Panc1 (cell line): Measurements from ENCODE around the gene CCL5. TPM values are rescaled to one million over a fixed set of nuclear protein-coding genes. Genes with fewer than 3 reads are reported as not detected.

Experiments used
- ATAC-seq: fragments of 200-7000 bp; cut with Tn5 transposase; 2 replicates; pipeline ENCODE4 v1.9.1; 2020; ENCODE audit warnings: mild to moderate bottlenecking, moderate library complexity
- BruUV-seq: library from RNA; stranded (reverse); fragments of 400-500 nt; replicated peaks from 2 replicates; lab custom pipeline; 2021; lab: Mats Ljungman, UMichigan
- CTCF ChIA-PET: fragments of 300-600 bp; sonication (Branson Sonifier 250); formaldehyde crosslinking; loops from one replicate; lab custom pipeline; 2022; ENCODE audit warnings: antibody characterized with exemption; lab: Charles Lee
- POLR2A ChIA-PET: fragments of 300-600 bp; sonication (Branson Sonifier 250); formaldehyde crosslinking; loops from one replicate; lab custom pipeline; 2022; ENCODE audit warnings: antibody characterized with exemption; lab: Charles Lee
- DNase-seq: peaks from one replicate; pipeline ENCODE4 v3.0.0-alpha.2; 2010; ENCODE audit warnings: low read depth, low spot score
- H3K27ac ChIP-seq: 2 replicates; pipeline ENCODE4 v1.5.1; 2011; ENCODE audit warnings: mild to moderate bottlenecking, low read length, inconsistent platforms
- H3K27me3 ChIP-seq: fragments of 200-500 bp; sonication (Bioruptor generic); 2 replicates; pipeline ENCODE4 v1.6.0; 2014; ENCODE audit warnings: low read length, inconsistent platforms; ENCODE audit not compliant: control insufficient read depth, insufficient read depth
- H3K36me3 ChIP-seq: fragments of 200-500 bp; sonication (Bioruptor generic); 2 replicates; pipeline ENCODE4 v1.5.1; 2014; ENCODE audit warnings: inconsistent platforms, mild to moderate bottlenecking, low read length, moderate library complexity; ENCODE audit not compliant: control insufficient read depth, insufficient read depth
- H3K4me1 ChIP-seq: 2 replicates; pipeline ENCODE4 v1.5.1; 2011; ENCODE audit warnings: inconsistent platforms, mild to moderate bottlenecking, low read length, moderate library complexity; ENCODE audit not compliant: control insufficient read depth, insufficient read depth
- H3K4me3 ChIP-seq, 2 experiments: 2 replicates each; pipeline ENCODE4 v1.5.1; 2011 to 2012; ENCODE audit warnings: low read depth in 2 of 2, low read length in 2 of 2, mild to moderate bottlenecking in 2 of 2, inconsistent platforms in 1 of 2, moderate library complexity in 1 of 2
- H3K9me3 ChIP-seq: fragments of 200-500 bp; sonication (Bioruptor generic); 2 replicates; pipeline ENCODE4 v1.5.1; 2014; ENCODE audit warnings: low read depth, mild to moderate bottlenecking, inconsistent platforms, low read length, moderate library complexity; ENCODE audit not compliant: control insufficient read depth, insufficient read depth
- CTCF ChIP-seq: fragments of 450-650 bp; IDR thresholded peaks from 2 replicates; pipeline ENCODE4 v1.5.1; 2017; ENCODE audit warnings: mild to moderate bottlenecking
- POLR2AphosphoS5 ChIP-seq: IDR thresholded peaks from 2 replicates; pipeline ENCODE4 v1.6.1; 2012; ENCODE audit warnings: mild to moderate bottlenecking, low read depth, low read length, moderate library complexity
- REST ChIP-seq, 2 experiments: IDR thresholded peaks; 2 replicates each; pipeline ENCODE4 v1.6.1; 2011 to 2012; ENCODE audit warnings: low read depth in 2 of 2, control low read depth in 1 of 2, low read length in 1 of 2, mild to moderate bottlenecking in 1 of 2, moderate library complexity in 1 of 2; ENCODE audit not compliant: insufficient read depth in 1 of 2
- SIN3A ChIP-seq: IDR thresholded peaks from 2 replicates; pipeline ENCODE4 v1.6.1; 2012; ENCODE audit warnings: low read depth, mild to moderate bottlenecking, low read length, moderate library complexity, borderline replicate concordance; ENCODE audit not compliant: insufficient read depth
- TCF7L2 ChIP-seq: IDR thresholded peaks from 2 replicates; pipeline ENCODE4 v1.6.1; 2011; ENCODE audit warnings: mild to moderate bottlenecking, low read depth, low read length, inconsistent platforms
- in situ Hi-C: cut with HindIII; loops from 2 replicates; pipeline ENCODE4 v1.10.0; 2016; ENCODE audit warnings: low sequenced_read_pairs, low pct_unique_long_range_greater_than_20kb
- intact Hi-C: fragments of 100-400 bp; cut with micrococcal nuclease; formaldehyde crosslinking; loops from one replicate; pipeline ENCODE4 v1.10.0; 2022; ENCODE audit not compliant: unreplicated experiment
- total RNA-seq: library from RNA; stranded (reverse); gene quantifications from one replicate; pipeline ENCODE4 v1.2.1, GENCODE V29; 2021; ENCODE audit not compliant: unreplicated experiment

The CCL5 gene
- total RNA-seq, 1 experiment from 2014 or later: 15.9 TPM

GRCh38 chr17:35913609-35914008, 33.4 kb upstream of the CCL5 start:
- Histone ChIP-seq H3K36me3 (no peaks in the 10 kb centered on the region), H3K9me3 (no peaks in the 10 kb centered on the region), H3K27me3 (no peaks in the 10 kb centered on the region), H3K27ac (no peak overlapping the region), H3K4me1 (no peaks in the 10 kb centered on the region), H3K4me3 (no peak overlapping the region)
- ChIA-PET CTCF (no interaction called here), POLR2A (no interaction called here)
- TF ChIP-seq SIN3A (no peak), REST (IDR thresholded peaks at IDR 0.05; ENCODE audit: insufficient read depth in 1 of 2, low read depth in 2 of 2, low read length in 1 of 2) (no peak), CTCF (no peak), TCF7L2 (no peak), POLR2AphosphoS5 (no peak)
- in situ Hi-C loops: no loop called here
- no TSS peak for BruUV-seq
- DNase-seq: no peak
- intact Hi-C loops: no loop called here
- no peak for ATAC-seq

- no peaks in the 10 kb centered on the region for H3K9me3 ChIP-seq
- ATAC-seq: no peak
- CTCF ChIA-PET: no interaction called here
- H3K27ac ChIP-seq: no peak overlapping the region
- DNase-seq: no peak
- intact Hi-C loops: no loop called here
- H3K27me3 ChIP-seq: no peaks in the 10 kb centered on the region
- POLR2A ChIA-PET: no interaction called here
- no TSS peak for BruUV-seq
- TF ChIP-seq POLR2AphosphoS5 (no peak), CTCF (no peak), SIN3A (no peak), REST (IDR thresholded peaks at IDR 0.05; ENCODE audit: insufficient read depth in 1 of 2, low read depth in 2 of 2, low read length in 1 of 2) (no peak)
- H3K4me1 ChIP-seq: no peaks in the 10 kb centered on the region
- H3K36me3 ChIP-seq: no peaks in the 10 kb centered on the region
- H3K4me3 ChIP-seq: no peak overlapping the region
- in situ Hi-C loops: no loop called here
Measured at GRCh38 chr17:35912942-35913341, 32.8 kb upstream of the CCL5 start.
